T-helper 2 cell treated with Interferon-gamma antibody and Interleukin-4, amounts not matched to agents 5 μg/mL and 100 μg/mL, for 36 hours (primary cell): ENCODE results near the gene WDR76.

Source experiments
- DNase-seq: peaks from one replicate; pipeline ENCODE4 v3.0.0; 2021; ENCODE audit warnings: low spot score
- H3K27ac Mint-ChIP-seq: one replicate; pipeline ENCODE4 v1.8.0; 2021; ENCODE audit warnings: mild to moderate bottlenecking, mixed read lengths
- H3K27me3 Mint-ChIP-seq: one replicate; pipeline ENCODE4 v1.8.0; 2021; ENCODE audit warnings: low read depth, mixed read lengths
- H3K36me3 Mint-ChIP-seq: one replicate; pipeline ENCODE4 v1.8.0; 2021; ENCODE audit warnings: low read depth, mixed read lengths
- H3K4me1 Mint-ChIP-seq: one replicate; pipeline ENCODE4 v1.8.0; 2021; ENCODE audit warnings: low read depth, mixed read lengths
- H3K4me3 Mint-ChIP-seq: one replicate; pipeline ENCODE4 v1.8.0; 2022; ENCODE audit warnings: mild to moderate bottlenecking, moderate library complexity, mixed read lengths
- H3K9me3 Mint-ChIP-seq: one replicate; pipeline ENCODE4 v1.8.0; 2021; ENCODE audit warnings: mixed read lengths

WDR76 gene

GRCh38 chr15:43826508-43827341 is at the start of gene WDR76:
TSS of gene WDR76 (plus strand) at chr15:43827002. CDS start at chr15:43827033, 31 bp downstream.
- Mint-ChIP-seq H3K4me1 (peaks cover 34% of the 10 kb centered on the region), H3K4me3 (peak within 1 kb of the TSS; percentile 97), H3K9me3 (peaks cover 5% of the 10 kb centered on the region), H3K27ac (peak within 1 kb of the TSS; percentile 99), H3K27me3 (no peaks in the 10 kb centered on the region), H3K36me3 (peaks cover 41% of the 10 kb centered on the region)
- peak; percentile 87 for DNase-seq

GRCh38 chr15:43777267-43777914 is 49.4 kb upstream of the WDR76 start:
- Mint-ChIP-seq H3K36me3 (peaks cover 9% of the 10 kb centered on the region), H3K4me1 (peaks cover 15% of the 10 kb centered on the region)

GRCh38 chr15:43779016-43779415 is 47.8 kb upstream of the WDR76 start:
- Mint-ChIP-seq H3K36me3 (peaks cover 3% of the 10 kb centered on the region), H3K9me3 (no peaks in the 10 kb centered on the region), H3K4me3 (peak overlapping the region; percentile 33), H3K4me1 (peaks cover 15% of the 10 kb centered on the region), H3K27me3 (peaks cover 15% of the 10 kb centered on the region), H3K27ac (no peak overlapping the region)
- DNase-seq = no peak

More at GRCh38 chr15:43777267-43777914, 49.4 kb upstream of the WDR76 start:
- peaks cover 15% of the 10 kb centered on the region for H3K27me3 Mint-ChIP-seq
- peak; percentile 87 for DNase-seq
- peak overlapping the region; percentile 93 for H3K4me3 Mint-ChIP-seq
- peak overlapping the region; percentile 91 for H3K27ac Mint-ChIP-seq
- H3K9me3 Mint-ChIP-seq = no peaks in the 10 kb centered on the region

- H3K4me1 Mint-ChIP-seq = peaks cover 17% of the 10 kb centered on the region
- no peak for DNase-seq
- H3K36me3 Mint-ChIP-seq = peaks cover 21% of the 10 kb centered on the region
- no peaks in the 10 kb centered on the region for H3K9me3 Mint-ChIP-seq
- H3K27me3 Mint-ChIP-seq = no peaks in the 10 kb centered on the region
- no peak overlapping the region for H3K27ac Mint-ChIP-seq
- H3K4me3 Mint-ChIP-seq = no peak overlapping the region
Observed at GRCh38 chr15:43789409-43789808, 37.4 kb upstream of the WDR76 start.

GRCh38 chr15:43791993-43792760 is 34.6 kb upstream of the WDR76 start, which contains the start of gene SERF2:
TSS of gene SERF2 (plus strand) at chr15:43792320. CDS start at chr15:43792377, 57 bp downstream.
- peak; percentile 99 for DNase-seq
- Mint-ChIP-seq H3K36me3 (peaks cover 46% of the 10 kb centered on the region), H3K27me3 (no peaks in the 10 kb centered on the region), H3K4me3 (peak within 1 kb of the TSS; percentile 97), H3K9me3 (no peaks in the 10 kb centered on the region), H3K27ac (peak within 1 kb of the TSS; percentile 97), H3K4me1 (peaks cover 28% of the 10 kb centered on the region)

- no peaks in the 10 kb centered on the region for H3K27me3 Mint-ChIP-seq
- peak; percentile 36 for DNase-seq
- H3K27ac Mint-ChIP-seq = peak overlapping the region; percentile 97
- H3K4me1 Mint-ChIP-seq = peaks cover 28% of the 10 kb centered on the region
- H3K4me3 Mint-ChIP-seq = peak overlapping the region; percentile 97
- H3K9me3 Mint-ChIP-seq = no peaks in the 10 kb centered on the region
- H3K36me3 Mint-ChIP-seq = peaks cover 46% of the 10 kb centered on the region
Observed at GRCh38 chr15:43792761-43793476, 33.9 kb upstream of the WDR76 start.

GRCh38 chr15:43793647-43794046 is 33.2 kb upstream of the WDR76 start:
- Mint-ChIP-seq H3K27me3 (no peaks in the 10 kb centered on the region), H3K36me3 (peaks cover 50% of the 10 kb centered on the region), H3K9me3 (no peaks in the 10 kb centered on the region), H3K4me3 (peak overlapping the region; percentile 97), H3K27ac (peak overlapping the region; percentile 97), H3K4me1 (peaks cover 32% of the 10 kb centered on the region)
- no peak for DNase-seq

GRCh38 chr15:43794269-43795037 is 32.3 kb upstream of the WDR76 start:
- Mint-ChIP-seq H3K9me3 (no peaks in the 10 kb centered on the region), H3K4me1 (peaks cover 35% of the 10 kb centered on the region), H3K36me3 (peaks cover 56% of the 10 kb centered on the region), H3K4me3 (peak overlapping the region; percentile 97), H3K27ac (peak overlapping the region; percentile 97), H3K27me3 (no peaks in the 10 kb centered on the region)
- no peak for DNase-seq

- Mint-ChIP-seq H3K27me3 (no peaks in the 10 kb centered on the region), H3K27ac (no peak overlapping the region), H3K9me3 (no peaks in the 10 kb centered on the region), H3K4me3 (no peak overlapping the region), H3K36me3 (peaks cover 63% of the 10 kb centered on the region), H3K4me1 (peaks cover 41% of the 10 kb centered on the region)
- no peak for DNase-seq
Observed at GRCh38 chr15:43795197-43795596, 31.6 kb upstream of the WDR76 start.

- peaks cover 70% of the 10 kb centered on the region for H3K36me3 Mint-ChIP-seq
- H3K27ac Mint-ChIP-seq = no peak overlapping the region
- H3K4me3 Mint-ChIP-seq = no peak overlapping the region
Observed at GRCh38 chr15:43795997-43796396, 30.8 kb upstream of the WDR76 start.

GRCh38 chr15:43796566-43796965 is 30.2 kb upstream of the WDR76 start:
- DNase-seq = no peak
- Mint-ChIP-seq H3K4me1 (peaks cover 45% of the 10 kb centered on the region), H3K27me3 (no peaks in the 10 kb centered on the region), H3K36me3 (peaks cover 75% of the 10 kb centered on the region), H3K27ac (peak overlapping the region; percentile 27), H3K9me3 (no peaks in the 10 kb centered on the region), H3K4me3 (no peak overlapping the region)

More at GRCh38 chr15:43795997-43796396, 30.8 kb upstream of the WDR76 start:
- Mint-ChIP-seq H3K9me3 (no peaks in the 10 kb centered on the region), H3K4me1 (peaks cover 43% of the 10 kb centered on the region), H3K27me3 (no peaks in the 10 kb centered on the region)
- DNase-seq = no peak

GRCh38 chr15:43799209-43799944 is 27.4 kb upstream of the WDR76 start:
- DNase-seq = no peak
- Mint-ChIP-seq H3K4me1 (peaks cover 36% of the 10 kb centered on the region), H3K36me3 (peaks cover 65% of the 10 kb centered on the region), H3K9me3 (no peaks in the 10 kb centered on the region), H3K27ac (peak overlapping the region; percentile 61), H3K4me3 (no peak overlapping the region), H3K27me3 (no peaks in the 10 kb centered on the region)
